Measurements from ENCODE around the gene SEMA4C. TPM values are rescaled to one million over a fixed set of nuclear protein-coding genes. Genes with fewer than 3 reads are reported as not detected.

Gene SEMA4C
- total RNA-seq, 1 donor from 2014 or later = 40.3 TPM

DNA sequence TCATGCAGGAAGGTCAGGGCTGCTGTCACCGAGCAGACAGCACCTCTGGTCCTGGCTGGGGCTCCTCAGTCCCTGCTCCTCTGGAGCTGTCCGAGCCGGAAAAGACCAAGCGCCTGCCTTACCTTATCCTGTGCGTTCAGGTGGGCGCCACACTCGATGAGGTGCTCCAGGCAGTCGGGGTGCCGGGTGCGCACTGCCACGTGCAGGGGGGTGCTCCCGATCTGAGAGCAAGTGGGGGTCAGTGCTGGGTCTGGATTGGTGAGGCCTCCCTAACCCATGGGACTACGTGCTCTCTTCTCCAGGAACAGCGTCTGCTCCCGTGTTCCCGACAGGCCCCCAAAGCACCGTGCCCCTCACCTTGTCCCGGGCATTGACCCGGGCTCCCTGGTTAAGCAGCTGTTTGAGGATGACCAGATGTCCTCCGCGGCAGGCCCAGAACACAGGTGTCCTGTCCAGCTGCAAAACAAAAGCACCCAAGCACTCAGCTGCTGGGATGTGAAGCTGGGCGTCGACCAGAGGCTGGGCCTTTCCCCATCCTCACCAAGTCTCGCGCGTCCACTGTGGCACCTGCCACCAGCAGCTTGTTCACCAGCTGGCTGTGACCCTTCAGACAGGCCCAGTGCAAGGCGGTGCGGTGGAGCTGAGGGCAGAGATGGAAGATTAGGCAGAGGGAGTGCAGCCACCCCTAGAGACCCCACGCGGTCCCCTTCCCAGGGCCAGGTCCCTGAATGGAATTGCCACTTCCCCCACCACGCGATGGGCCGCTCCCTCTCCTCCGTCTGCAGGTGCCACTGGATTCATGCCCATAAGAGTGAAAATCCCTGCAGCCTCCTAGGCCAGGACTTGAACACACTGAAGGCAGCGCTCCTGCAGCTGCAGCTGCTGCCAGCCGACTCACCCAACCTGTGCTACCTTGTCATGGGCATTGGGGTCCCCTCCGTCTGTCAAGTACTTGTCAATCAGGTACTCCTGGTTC is 29.7 kb downstream of the SEMA4C start:
- DNase-seq = no peak

DNA sequence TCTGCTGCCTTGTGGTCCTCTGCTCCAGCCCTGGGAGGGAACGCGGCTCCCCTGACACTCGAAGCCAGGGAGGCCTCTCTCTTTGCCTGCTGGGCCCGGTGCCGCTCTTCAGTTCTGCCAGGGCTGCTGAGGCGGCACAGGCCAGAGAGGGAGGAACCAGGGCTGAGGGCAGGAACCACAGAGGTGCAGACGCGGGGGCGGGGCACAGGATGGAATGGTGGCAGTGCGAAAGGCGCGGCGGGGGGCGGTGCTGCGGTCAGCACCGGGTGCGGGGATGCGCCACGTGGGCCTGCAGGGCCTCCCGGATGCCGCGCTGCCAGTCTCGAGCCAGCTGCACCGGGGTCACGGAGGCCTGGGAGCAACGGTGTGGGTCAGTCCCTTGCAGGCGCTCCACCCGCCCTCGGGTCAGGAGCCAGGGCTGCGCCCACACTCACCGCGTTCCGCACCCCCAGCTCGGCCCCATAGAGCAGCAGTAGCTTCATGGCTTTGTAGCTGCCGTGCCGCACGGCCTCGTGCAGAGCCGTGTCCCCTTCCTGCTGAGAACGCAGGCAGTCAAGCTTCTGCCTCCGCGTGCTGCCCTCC is 30.5 kb downstream of the SEMA4C start:
- DNase-seq = peak; percentile 12

DNA sequence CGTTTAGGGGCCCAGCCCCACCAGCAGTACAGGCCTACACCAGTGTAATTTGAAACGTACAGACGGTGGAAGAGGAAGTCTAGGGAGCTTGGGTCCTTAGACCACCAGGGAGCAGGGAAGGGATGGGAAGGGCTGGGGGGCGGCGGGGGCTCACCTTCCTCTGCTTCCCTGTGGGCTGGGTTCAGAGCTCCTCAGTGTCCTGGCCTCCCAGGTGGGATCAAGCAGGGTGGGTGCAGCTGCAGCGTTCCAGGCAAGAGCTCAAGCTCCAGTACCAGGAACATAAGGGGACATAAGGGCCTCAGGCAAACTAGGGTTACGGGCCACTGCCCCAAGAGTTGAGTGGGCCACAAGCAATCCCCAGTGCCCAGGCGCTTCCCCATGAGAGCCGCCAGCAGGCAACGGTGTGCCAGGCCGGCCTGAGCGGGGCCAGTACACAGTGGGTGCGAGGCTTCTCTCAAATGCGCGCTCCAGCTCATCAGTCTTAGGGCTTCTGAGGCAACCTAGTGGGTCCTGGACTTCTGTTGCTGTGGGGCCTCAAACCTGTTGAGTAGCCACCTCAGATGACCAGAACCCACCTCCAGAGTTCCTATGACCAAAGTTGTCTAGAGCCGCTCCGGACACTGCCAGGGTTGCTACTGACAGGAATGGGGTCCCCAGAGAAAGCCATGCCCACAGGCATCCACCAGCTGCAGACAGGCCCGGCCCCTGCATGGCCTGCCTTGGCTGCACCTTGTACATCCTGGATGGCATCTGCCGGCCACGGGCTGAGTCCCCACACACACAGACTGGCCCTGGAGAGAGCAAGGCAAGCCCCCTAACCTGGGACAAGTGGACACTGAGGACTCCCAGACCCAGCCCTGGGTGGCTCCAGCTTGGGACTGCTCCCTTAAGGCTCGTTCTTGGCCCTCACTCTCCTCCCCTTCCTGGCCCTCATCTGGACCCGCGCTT is 31.3 kb downstream of the SEMA4C start:
- no peak for DNase-seq

DNA sequence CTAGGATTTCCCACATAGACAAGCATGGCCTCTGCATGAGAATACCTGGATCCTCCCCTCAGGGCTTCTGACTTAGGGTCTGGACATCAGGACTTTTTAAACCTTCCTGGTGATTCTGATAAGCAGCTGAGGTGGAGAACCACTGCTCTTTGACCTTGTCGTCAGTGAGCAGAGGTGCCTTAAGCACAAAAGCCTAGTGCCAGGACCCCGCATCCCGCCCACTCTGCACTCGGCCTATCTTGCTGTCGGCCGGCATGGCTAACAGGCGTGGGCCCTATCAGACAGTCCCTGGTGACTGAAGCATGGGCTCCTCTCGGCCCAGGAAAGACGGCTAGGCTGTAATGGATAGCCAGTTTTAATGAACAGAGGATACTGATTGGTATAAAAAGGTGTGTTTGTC is 32.3 kb downstream of the SEMA4C start:
- no peak for DNase-seq

DNA sequence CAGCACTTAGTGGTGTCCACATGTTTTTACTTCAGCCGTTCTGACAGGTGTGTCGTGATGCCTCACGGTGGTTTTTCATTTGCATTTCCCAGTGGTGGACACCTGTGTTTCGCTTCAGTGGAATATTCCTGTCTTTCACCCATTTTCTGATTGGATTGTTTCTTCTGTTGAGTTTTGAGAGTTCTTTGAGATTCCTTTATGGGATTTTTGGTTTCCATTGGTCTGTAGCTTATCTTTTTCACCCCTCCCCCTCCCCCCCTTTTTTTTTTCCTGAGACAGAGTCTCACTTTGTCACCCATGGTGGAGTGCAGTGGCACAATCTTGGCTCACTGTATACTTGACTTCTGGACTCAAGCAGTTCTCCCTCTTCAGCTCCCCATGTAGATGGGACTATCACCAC is 34.0 kb downstream of the SEMA4C start:
- no peak for DNase-seq

DNA sequence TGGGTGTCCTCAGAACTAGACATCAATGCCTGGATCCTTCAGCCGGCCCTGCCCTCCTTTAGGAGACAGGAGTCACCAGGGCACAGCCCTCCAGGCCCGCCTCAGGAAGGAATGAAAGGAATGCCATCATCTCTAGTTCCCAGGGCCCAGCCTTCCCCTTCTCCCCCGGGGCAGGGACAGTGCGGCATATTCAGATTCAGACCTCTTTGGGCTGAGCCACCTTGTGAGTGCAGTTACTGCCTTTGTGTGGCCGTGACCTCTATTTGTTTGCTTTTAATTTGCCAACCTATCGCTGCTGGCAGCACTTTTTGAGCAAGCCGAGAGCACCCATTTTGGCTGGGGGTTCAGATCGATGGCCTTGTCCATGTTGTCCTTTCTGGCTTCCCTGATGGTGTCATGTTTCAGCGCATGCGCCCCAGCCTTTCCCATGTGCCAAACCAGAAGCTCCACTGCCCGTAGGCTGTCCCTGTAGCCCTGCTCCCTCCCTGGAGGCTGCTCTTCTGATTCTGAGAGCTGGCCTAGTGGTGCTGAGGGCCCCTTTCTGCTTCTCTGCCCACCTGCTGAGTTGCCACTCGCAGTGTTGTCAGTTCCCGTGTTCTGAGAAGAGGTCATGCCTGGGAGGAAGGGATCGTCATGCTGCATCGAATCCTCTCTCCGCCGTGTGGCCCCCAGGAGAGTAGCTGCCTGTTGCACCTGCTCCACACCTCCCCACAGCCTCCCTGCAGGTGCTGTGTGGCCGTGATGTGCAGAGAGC is 36.9 kb downstream of the SEMA4C start:
- DNase-seq = no peak

DNA sequence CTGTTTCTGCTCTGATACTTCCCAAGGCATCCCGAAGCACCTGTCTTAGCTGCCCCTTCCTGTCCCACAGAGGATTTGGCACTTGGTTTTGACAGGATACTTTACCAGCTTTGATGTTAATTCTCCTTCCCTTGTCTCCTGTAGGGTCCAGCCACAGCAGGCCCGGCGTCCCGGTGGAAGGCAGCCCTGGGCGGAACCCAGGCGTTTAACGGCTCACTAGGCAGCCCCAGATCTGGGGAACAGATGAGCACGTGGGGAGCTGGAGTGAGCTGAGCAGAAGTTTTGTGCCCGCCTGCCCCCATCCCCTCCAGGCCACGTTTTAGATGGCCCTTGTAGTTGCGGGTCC is 37.5 kb downstream of the SEMA4C start:
- no peak for DNase-seq

DNA sequence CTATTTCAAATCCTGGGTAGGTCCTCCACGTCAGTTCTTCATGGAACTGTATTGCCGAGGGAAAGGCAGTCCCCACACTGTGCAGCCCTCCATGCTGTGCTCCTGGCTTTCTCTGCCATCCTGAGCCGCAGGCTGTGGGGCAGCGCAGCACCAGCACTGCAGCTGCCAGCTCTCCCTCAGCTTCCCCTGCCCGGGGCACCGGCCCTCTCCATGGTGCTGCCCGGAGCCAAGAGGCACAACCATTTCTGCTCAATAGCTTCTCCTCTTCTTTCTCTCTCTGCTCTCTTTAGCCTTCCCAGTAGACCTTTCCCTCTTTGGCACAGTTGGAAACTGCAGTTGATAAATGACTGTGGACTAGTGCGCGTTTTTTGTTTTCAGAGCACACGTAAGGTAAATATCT is 38.2 kb downstream of the SEMA4C start:
- no peak for DNase-seq

DNA sequence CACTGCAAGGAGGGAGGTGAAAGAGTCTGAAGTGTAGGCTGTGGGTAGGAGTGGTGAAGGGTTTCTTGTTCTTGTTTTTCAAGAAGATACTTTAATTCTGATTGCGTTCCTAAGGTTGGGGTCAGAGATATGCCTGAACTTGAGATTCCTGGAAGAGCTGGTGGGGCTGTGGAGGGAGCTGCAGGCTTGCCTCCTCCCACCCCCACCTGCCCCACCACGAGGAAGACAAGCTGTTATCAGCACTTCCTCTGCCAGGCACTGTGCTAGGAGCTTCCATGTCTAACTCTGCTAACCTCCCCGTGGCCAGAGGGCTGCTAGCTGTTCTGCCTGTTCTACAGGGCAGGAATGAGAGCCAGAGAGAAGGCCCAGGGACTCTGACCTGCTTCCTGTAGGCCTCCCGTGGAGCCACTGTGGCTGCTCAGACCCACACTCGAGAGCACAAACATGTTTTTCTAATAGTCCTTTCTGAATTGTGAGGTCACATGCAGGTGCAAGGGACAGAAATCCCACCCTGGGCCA is 39.8 kb downstream of the SEMA4C start:
- DNase-seq = no peak

DNA sequence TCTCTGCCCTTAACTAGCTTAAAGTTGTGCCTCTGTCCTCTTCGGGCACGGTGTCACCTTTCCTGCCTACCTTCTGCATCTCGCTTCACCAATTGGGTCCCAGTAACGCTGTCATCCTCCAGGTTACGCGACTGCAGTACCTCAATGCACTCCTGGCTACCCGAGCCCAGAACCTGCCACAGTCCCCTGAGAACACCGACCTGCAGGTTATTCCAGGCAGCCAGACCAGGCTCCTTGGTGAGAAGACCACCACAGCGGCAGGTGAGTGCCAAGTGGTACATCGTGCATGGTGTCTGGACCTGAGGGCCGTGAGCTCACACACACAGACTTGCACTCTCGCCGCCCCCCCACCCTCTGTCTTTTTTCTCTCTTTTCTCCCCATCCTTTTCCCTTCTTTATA is 41.0 kb downstream of the SEMA4C start:
- no peak for DNase-seq

DNA sequence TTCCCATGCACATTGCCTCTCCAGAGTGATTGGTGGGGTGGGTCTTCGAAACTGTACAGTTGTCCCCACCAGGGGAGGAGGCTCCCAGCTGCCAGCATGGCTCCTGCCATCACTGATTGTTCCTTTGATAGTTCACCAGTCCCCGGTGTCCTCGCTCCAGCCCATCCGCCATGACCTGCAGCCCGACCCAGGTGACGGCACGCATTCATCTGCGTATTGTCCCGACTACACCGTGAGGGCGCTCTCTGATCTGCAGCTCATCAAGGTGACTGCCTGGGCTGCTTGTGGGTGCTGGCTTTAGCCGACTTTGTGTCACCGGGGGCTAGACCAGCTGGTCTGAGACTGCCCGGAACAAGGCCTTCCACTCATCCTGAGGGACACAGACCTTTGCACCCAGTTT is 41.4 kb downstream of the SEMA4C start:
- DNase-seq = no peak

DNA sequence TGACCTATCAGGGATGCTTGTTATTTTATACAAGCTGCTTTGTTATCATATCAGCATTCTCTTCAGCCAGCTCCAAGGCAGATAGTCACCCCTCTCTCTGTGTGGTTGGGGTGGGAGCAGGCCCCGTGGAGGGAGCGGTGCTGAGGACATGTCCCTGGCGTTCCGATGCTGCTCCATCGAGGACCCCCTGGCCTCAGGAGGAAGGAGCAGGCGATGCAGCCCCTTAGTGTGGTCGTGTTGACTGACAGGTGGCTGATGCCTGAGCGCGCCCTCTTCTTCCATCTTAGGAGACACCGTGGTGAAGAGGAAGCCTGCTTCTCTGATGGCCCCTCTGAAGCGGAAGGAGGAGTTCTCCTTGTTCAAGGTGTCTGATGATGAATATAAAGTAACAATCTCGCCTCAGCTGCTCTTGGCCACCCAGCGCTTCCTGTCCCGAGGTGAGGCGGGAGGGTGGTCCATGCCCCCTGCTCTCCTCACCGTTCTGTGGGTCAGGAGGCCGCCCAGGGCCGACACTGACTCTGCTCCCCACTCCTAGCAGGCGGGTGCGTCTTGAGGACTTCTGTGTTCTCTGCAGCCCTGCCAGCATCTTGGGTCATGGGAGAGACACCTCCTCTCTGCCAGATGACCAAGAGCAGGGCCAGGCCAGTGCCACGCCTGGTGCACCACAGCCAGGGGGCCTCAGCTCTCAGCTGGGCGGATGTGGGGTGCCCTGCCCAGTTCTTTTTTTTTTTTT is 43.2 kb downstream of the SEMA4C start:
- DNase-seq = no peak

DNA sequence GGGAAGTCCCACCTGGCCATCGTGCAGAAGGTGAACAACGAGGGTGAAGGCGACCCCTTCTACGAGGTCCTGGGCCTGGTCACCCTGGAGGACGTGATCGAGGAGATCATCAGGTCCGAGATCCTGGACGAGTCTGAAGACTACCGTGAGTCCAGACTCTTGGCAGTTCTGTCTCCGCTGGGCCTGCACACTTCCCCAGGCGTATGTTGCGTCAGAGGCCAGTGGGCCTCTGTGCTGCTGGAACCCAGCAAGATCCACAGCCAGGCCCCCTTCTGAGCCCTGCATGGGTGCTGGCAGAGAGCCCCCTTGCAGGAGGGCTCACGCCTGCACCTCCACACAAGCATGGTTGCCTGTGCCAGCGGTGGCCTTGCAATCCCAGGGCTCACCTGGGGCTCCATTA is 44.8 kb downstream of the SEMA4C start:
- no peak for DNase-seq

DNA sequence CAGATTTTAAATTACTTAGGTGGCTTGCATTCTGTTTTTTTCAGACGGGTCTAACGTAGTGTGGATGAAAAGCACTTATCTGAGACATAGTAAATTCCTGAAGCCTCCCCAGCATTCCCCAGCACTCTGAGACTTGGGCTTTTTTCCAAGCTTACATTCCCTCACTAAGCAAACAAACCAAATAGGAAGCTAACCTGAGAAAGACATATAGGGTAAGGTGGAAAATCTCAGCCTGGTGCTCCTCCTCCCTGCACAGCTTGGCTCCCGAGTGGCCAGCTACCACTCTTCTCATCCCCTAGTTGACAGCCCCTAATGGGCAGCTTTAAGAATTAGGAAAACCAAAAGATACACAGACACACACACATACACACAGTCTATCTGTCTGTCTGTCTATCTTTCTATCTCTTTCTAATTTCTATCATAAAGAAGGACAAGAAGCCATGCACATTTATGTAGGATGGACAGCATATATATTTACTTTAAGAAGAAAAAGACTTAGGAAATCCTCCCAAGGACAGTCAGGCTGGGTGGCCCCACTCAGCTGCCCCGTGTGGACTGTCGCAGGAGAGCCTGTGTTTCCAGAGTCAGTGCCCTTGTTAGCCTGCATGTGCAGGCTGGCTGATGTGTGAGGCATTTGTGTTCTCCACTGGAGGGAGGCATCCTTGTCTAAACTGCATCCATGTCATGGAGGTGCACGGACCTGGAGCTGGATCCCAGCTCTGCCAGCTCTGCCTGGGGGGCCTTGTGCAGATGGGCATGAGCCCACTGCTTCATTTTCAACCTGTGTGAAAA is 45.6 kb downstream of the SEMA4C start:
- DNase-seq = no peak

DNA sequence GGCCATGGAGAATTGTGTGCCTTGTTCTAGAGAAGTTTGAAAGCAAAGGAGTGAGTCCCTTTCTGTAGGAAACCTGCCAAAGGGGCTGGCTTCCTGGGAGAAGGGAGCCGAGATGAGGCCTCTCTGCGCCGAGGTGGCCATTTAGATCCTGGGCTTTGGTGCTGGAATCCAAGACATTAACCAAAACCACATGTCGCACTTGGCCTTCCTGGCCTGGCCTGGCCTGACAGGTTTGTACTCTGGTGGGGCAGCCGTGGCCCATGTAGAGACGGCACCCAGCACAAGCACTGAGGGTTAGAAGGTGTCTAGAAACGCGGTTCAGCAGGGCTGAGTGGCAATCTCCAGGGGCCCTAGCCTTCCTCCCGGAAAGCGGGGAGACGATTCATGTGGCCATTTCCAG is 46.7 kb downstream of the SEMA4C start:
- no peak for DNase-seq

DNA sequence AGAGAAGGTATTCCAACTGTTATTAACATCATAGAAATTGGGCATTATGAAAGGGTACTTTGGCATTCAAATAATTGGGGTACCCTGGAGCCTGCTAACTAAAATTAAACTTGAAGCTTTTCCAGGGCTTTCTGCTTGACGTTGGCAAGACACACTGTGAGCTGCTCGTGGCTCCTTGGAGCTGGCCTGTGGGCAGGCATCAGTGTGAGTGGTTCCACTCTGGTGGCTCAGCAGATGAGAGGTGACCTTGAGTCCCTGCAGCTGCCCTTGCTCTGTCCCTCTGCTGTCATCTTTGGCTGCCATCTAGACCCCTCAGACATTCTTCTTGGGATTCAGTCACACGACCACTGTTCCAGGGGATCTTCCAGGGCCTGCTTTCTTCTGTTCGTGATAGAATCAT is 47.1 kb downstream of the SEMA4C start:
- DNase-seq = no peak

DNA sequence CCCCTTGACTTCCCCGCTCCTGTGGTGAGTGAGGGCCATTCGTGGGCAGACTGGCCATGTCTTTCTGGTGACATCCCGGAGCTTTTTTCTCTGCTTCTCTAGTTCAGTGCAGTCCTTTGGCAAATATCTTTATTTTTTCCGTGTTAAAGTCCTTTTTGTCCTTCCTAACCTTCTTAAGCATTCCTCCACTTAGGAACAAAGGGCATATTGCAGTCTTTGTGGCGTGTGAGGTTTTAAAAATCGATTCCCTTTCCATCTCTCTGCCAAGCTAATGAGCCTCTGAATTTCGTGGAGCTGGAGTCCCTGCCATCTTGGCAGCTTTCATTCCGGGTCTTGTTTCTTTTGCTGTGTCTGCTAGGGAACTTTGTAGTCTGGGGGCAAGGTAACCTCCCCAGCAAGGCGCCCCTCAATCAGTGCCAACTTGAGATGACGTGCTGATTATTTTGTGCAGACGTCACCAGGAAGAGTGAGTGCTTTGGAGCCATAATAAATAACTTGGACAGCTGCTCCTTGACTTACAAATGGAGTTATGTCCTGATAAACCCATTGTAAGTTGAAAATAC is 48.7 kb downstream of the SEMA4C start:
- DNase-seq = no peak

DNA sequence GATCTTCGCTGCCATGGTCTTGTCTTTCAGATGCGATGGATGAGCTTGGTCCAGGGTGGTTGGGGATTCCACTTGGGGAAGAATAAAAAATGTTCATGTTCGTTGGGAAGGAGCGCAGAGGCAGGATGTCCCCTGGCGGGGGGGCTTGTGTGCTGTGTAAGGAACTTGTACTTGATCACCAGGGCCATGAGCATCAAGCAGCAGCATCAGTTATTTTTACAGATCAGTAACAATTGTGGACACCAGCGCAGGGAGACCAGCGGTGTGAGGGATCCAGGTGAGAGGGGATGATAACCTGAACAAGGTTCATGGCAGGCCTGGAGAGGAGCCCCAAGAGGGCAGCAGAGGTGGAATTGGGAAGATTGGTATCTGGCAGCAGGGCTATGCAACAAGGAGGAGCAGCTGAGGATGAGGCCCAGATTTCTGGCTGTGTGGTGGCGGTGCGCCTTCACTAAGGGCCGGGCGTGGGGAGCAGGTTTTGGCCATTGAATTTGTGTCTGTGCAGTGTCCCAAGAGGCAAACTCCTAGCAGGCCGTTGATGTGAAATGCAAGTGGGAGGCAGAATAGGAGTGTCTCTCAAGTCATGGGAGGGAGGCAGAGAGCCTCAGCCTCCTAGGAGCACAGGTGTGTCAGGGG is 49.9 kb downstream of the SEMA4C start:
- DNase-seq = no peak

DNA sequence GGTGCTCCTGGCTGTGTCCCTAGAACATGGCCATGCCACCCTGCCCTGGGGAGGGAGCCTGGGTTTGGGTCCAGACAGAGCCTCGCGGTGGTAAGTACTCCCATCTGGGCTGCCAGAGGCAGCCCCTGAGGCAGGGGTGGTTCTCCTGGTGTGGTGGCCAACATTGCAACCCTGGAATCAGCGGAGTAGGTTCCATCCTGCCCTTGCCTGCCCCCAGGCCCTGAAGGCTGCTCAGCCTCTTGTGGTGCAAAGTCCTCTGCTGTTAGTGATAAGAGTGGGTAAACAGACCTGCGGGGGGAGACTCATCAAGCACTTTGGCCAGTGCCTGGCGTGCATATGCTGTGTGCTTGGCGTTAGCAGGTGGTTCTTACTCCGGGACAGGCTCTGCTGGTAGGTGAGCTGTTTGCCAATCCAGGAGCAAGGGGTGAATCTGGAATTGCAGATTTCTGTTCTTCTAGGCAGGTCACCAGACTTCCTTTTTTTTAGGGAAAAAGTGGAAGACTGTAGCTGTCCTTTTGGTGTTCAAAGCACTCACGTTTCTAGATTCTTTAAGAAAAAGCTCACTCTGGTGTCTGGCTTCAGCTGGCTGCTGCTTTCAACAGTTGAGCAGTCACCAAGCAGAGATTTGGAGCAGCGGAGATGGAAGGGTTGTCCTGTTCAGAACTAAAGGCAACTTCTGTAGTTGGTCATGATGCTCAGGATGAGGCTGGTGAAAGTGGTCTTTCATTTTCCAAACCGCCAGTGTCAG is 50.6 kb downstream of the SEMA4C start:
- no peak for DNase-seq
